Body of pancreas (tissue), 4 donors: ENCODE data around the gene DZIP1L. TPM values are rescaled to one million over a fixed set of nuclear protein-coding genes. Genes with fewer than 3 reads are reported as not detected.

ENCODE experiments used
- ATAC-seq: fragments of 150-250 bp; one replicate; pipeline ENCODE4 v1.9.1; 2016
- DNase-seq, 4 donors: peaks; one replicate each; pipeline ENCODE4 v3.0.0-alpha.2; 2019
- H3K27ac ChIP-seq, 4 donors: fragments of 200-600 bp; sonication (generic); 1 replicate in 3 of 4; 2 replicates in 1 of 4; pipeline versions ENCODE4 v1.5.1 to v1.6.1; 2016 to 2019; ENCODE audit warnings: mild to moderate bottlenecking in 1 of 4, mixed read lengths in 1 of 4, moderate library complexity in 1 of 4
- H3K27me3 ChIP-seq, 2 donors: fragments of 200-600 bp; sonication (generic); one replicate each; pipeline ENCODE4 v1.6.0; 2016; ENCODE audit warnings: mild to moderate bottlenecking in 1 of 2
- H3K36me3 ChIP-seq, 2 donors: fragments of 200-600 bp; sonication (generic); replicated peaks in 1 of 2; 2 replicates each; pipeline ENCODE4 v1.5.1; 2016; ENCODE audit warnings: low read depth in 2 of 2; ENCODE audit not compliant: insufficient read depth in 1 of 2
- H3K4me1 ChIP-seq: fragments of 200-600 bp; sonication (generic); one replicate; pipeline ENCODE4 v1.6.0; 2016
- H3K4me3 ChIP-seq, 2 donors: fragments of 200-600 bp; sonication (generic); 1 replicate in 1 of 2; 2 replicates in 1 of 2; pipeline ENCODE4 v1.5.1; 2016 to 2019
- H3K9me3 ChIP-seq, 3 donors: fragments of 200-600 bp; sonication (generic); 1 replicate in 2 of 3; 2 replicates in 1 of 3; pipeline ENCODE4 v1.5.1; 2016
- POLR2A ChIP-seq, 3 donors: fragments of 450-650 bp; IDR thresholded peaks; one replicate each; pipeline ENCODE4 v1.6.1; 2016; ENCODE audit warnings: antibody characterized with exemption in 3 of 3, mild to moderate bottlenecking in 2 of 3
- WGBS, 2 donors: methylation state at CpG; one replicate each; pipeline ENCODE4 v1.1.5; 2017; 5-methylcytosine and 5-hydroxymethylcytosine counted together
- intact Hi-C: fragments of 100-400 bp; cut with DNase I; formaldehyde crosslinking; loops from one replicate; pipeline ENCODE4 v1.15.1; 2023
- total RNA-seq, 2 donors: library from RNA; depleted of rRNA; stranded (reverse); fragments of >200 nt; gene quantifications; one replicate each; pipeline ENCODE4 v1.1.0, GENCODE V29; 2016
- TF ChIP-seq, protein P1 (sequence below), 7 experiments: fragments of 450-650 bp in 4 of 7; fragments of 200-600 bp in 3 of 7; sonication (generic) in 3 of 7; IDR thresholded peaks; one replicate each; pipeline ENCODE4 v1.5.1; 2016 to 2019; ENCODE audit warnings: antibody characterized with exemption in 7 of 7

The DZIP1L gene
- total RNA-seq, 2 donors from 2014 or later, result 33.7 to 70.2 TPM

GRCh38 chr3:138019281-138020069 lies 95.9 kb downstream of the DZIP1L start:
- Histone ChIP-seq H3K36me3 (no peaks in the 10 kb centered on the region), H3K27me3 (no peaks in the 10 kb centered on the region), H3K27ac (peak overlapping the region in 1 of 4 donors; percentile 34), H3K4me1 (peaks cover 4% of the 10 kb centered on the region), H3K4me3 (no peak overlapping the region), H3K9me3 (no peaks in the 10 kb centered on the region)
- DNase-seq, result no peak
- peak; percentile 38 for ATAC-seq
- intact Hi-C loops, result no loop called here
- TF ChIP-seq, protein P1, sequence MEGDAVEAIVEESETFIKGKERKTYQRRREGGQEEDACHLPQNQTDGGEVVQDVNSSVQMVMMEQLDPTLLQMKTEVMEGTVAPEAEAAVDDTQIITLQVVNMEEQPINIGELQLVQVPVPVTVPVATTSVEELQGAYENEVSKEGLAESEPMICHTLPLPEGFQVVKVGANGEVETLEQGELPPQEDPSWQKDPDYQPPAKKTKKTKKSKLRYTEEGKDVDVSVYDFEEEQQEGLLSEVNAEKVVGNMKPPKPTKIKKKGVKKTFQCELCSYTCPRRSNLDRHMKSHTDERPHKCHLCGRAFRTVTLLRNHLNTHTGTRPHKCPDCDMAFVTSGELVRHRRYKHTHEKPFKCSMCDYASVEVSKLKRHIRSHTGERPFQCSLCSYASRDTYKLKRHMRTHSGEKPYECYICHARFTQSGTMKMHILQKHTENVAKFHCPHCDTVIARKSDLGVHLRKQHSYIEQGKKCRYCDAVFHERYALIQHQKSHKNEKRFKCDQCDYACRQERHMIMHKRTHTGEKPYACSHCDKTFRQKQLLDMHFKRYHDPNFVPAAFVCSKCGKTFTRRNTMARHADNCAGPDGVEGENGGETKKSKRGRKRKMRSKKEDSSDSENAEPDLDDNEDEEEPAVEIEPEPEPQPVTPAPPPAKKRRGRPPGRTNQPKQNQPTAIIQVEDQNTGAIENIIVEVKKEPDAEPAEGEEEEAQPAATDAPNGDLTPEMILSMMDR (IDR thresholded peaks at IDR 0.05), result no peak
- TF ChIP-seq POLR2A (IDR thresholded peaks at IDR 0.05), result no peak
- WGBS, 2 donors, result 60 to 77% methylated on average over 3 of the region's 3 CpGs

DNA sequence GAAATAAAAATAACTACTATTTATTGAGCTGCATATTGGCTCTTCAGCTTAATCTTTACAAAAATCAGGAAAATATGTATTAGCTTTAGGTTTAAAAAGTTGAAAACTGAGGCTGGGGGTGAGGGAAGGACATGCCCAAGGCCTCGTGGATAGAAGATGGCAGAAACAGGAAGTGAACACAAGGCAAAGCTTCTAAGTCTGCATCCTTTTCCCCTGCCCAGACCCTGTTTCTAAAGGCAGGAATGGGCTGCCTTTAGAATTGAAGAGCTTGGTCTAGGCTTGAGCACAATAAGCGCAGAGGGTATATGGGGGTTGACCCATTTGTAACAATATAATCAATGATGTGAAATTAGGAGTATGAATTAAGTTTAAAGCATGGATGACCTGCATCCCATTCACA lies 99.3 kb downstream of the DZIP1L start:
- ATAC-seq (no peak), DNase-seq (no peak)
- Histone ChIP-seq H3K4me1 (peaks cover 4% of the 10 kb centered on the region), H3K4me3 (no peak overlapping the region), H3K36me3 (no peaks in the 10 kb centered on the region), H3K9me3 (no peaks in the 10 kb centered on the region), H3K27me3 (no peaks in the 10 kb centered on the region), H3K27ac (no peak overlapping the region)
- TF ChIP-seq, protein P1 (IDR thresholded peaks at IDR 0.05), result no peak
- TF ChIP-seq POLR2A (IDR thresholded peaks at IDR 0.05), result no peak
- 80 to 86% methylated on average over 2 of the region's 2 CpGs for WGBS, 2 donors
- intact Hi-C loops, result no loop called here

GRCh38 chr3:138012526-138012925 lies 102.9 kb downstream of the DZIP1L start:
- H3K27ac ChIP-seq, result no peak overlapping the region
- WGBS, 2 donors, result 80 to 87% methylated on average over 4 of the region's 4 CpGs
- intact Hi-C loops, result no loop called here
- DNase-seq (no peak), ATAC-seq (no peak)
- H3K4me1 ChIP-seq, result no peaks in the 10 kb centered on the region
- H3K4me3 ChIP-seq, result no peak overlapping the region
- TF ChIP-seq POLR2A (IDR thresholded peaks at IDR 0.05), result no peak
- TF ChIP-seq, protein P1 (IDR thresholded peaks at IDR 0.05), result no peak
- H3K9me3 ChIP-seq, result no peaks in the 10 kb centered on the region
- H3K27me3 ChIP-seq, result no peaks in the 10 kb centered on the region
- no peaks in the 10 kb centered on the region for H3K36me3 ChIP-seq

Other genes starting within 250 kb of the DZIP1L start
- gene CLDN18, start 105.4 kb downstream of the DZIP1L start, total RNA-seq, result 10 to 100 TPM in 1 of 2 donors, 1 to 10 TPM in 1; 2.0 to 10.1 TPM
- 1 to 10 TPM; 1.8 to 4.0 TPM for gene A4GNT, start 16.8 kb upstream of the DZIP1L start, total RNA-seq
- gene DBR1, start 59.3 kb upstream of the DZIP1L start, total RNA-seq, result 10 to 100 TPM in 1 of 2 donors, 1 to 10 TPM in 1; 4.3 to 11.7 TPM
- 100 to 1,000 TPM in 1 of 2 donors, 10 to 100 TPM in 1; 29.8 to 103 TPM for gene ARMC8, start 71.7 kb upstream of the DZIP1L start, total RNA-seq
- 1 to 10 TPM in 1 of 2 donors, not detected in 1; 1.3 TPM for gene NME9, start 214.2 kb upstream of the DZIP1L start, total RNA-seq
- gene MRAS, start 233.0 kb upstream of the DZIP1L start, total RNA-seq, result 10 to 100 TPM in 1 of 2 donors, 1 to 10 TPM in 1; 9.9 to 20.1 TPM